ENCODE measurements around the gene AHNAK.
"Not testable (repeated sequence)": the region's sequence is repeated elsewhere in the genome, so short reads cannot be mapped to it uniquely, and the experiment has no call there.

The AHNAK gene

GRCh38 chr11:62400281-62400680 lies 146.3 kb downstream of the AHNAK start:
- no peak for DNase-seq

- DNase-seq, result no peak
These were observed 146.7 kb downstream of the AHNAK start for GRCh38 chr11:62399878-62400266.

- no peak for DNase-seq
These were observed 147.3 kb downstream of the AHNAK start for GRCh38 chr11:62399172-62399877.

- no peak for DNase-seq
These were observed 148.3 kb downstream of the AHNAK start for GRCh38 chr11:62398011-62398994.

GRCh38 chr11:62395885-62396551 lies 150.6 kb downstream of the AHNAK start:
- DNase-seq, result no peak

- DNase-seq, result peak; percentile 64 to 75
These were observed 151.6 kb downstream of the AHNAK start for GRCh38 chr11:62394825-62395538.

- DNase-seq, result no peak
These were observed 152.9 kb downstream of the AHNAK start for GRCh38 chr11:62393735-62394134.

GRCh38 chr11:62393061-62393611 lies 153.5 kb downstream of the AHNAK start:
- DNase-seq, result no peak

GRCh38 chr11:62392506-62392905 lies 154.1 kb downstream of the AHNAK start:
- DNase-seq, result no peak

- no peak for DNase-seq
These were observed 154.8 kb downstream of the AHNAK start for GRCh38 chr11:62391642-62392425.

- DNase-seq, result no peak
These were observed 155.9 kb downstream of the AHNAK start for GRCh38 chr11:62390722-62391121.

GRCh38 chr11:62390237-62390636 lies 156.4 kb downstream of the AHNAK start:
- DNase-seq, result no peak

- DNase-seq, result no peak
These were observed 157.6 kb downstream of the AHNAK start for GRCh38 chr11:62388999-62389398.

GRCh38 chr11:62387381-62387780 lies 159.2 kb downstream of the AHNAK start:
- no peak for DNase-seq

- not testable (repeated sequence) for DNase-seq
These were observed 160.5 kb downstream of the AHNAK start for GRCh38 chr11:62386083-62386482.

- no peak for DNase-seq
These were observed 162.8 kb downstream of the AHNAK start for GRCh38 chr11:62383822-62384221.
